PFSK-1 (cell line): ENCODE results near the gene MAP3K4.

Experiments used
- POLR2AphosphoS5 ChIP-seq: IDR thresholded peaks from 2 replicates; pipeline ENCODE4 v1.6.1; 2012; ENCODE audit warnings: low read depth, mild to moderate bottlenecking, control low read depth, low read length, moderate library complexity
- TAF1 ChIP-seq: IDR thresholded peaks from 2 replicates; pipeline ENCODE4 v1.6.1; 2012; ENCODE audit warnings: low read length, control low read depth, borderline replicate concordance; ENCODE audit not compliant: insufficient read depth

GRCh38 chr6:161150136-161150535, 158.6 kb downstream of the MAP3K4 start:
- TF ChIP-seq POLR2AphosphoS5 (no peak), TAF1 (no peak)
